Bronchial epithelial cell (primary cell): ENCODE data around the gene BICDL1. TPM values are rescaled to one million over a fixed set of nuclear protein-coding genes. Genes with fewer than 3 reads are reported as not detected.

Experiments used
- DNase-seq: peaks from one replicate; pipeline ENCODE4 v3.0.0-alpha.2; 2010; ENCODE audit warnings: low read depth
- FAIRE-seq: peaks from 2 replicates; lab custom pipeline; 2011; peaks lifted over from hg19 to GRCh38; lab: Jason Lieb, UNC
- H3K27me3 ChIP-seq: 2 replicates; pipeline ENCODE4 v1.5.1; 2011; ENCODE audit warnings: low read length; ENCODE audit not compliant: control insufficient read depth, insufficient read depth
- H3K36me3 ChIP-seq: 2 replicates; pipeline ENCODE4 v1.5.1; 2011; ENCODE audit warnings: low read length; ENCODE audit not compliant: control insufficient read depth, insufficient read depth
- H3K4me3 ChIP-seq: 2 replicates; pipeline ENCODE4 v1.5.1; 2011; ENCODE audit warnings: mild to moderate bottlenecking, low read depth, low read length, control low read depth
- CTCF ChIP-seq: IDR thresholded peaks from 2 replicates; pipeline ENCODE4 v1.5.1; 2011; ENCODE audit warnings: mild to moderate bottlenecking, moderate library complexity, low read length, control low read depth, inconsistent platforms; ENCODE audit not compliant: insufficient read depth, severe bottlenecking
- total RNA-seq: library from RNA; depleted of rRNA; stranded (reverse); fragments of >200 nt; gene quantifications from 2 replicates; pipeline ENCODE4 v1.2.1, GENCODE V29; 2014

The BICDL1 gene
- total RNA-seq, 1 donor from 2014 or later = 10.8 TPM

DNA sequence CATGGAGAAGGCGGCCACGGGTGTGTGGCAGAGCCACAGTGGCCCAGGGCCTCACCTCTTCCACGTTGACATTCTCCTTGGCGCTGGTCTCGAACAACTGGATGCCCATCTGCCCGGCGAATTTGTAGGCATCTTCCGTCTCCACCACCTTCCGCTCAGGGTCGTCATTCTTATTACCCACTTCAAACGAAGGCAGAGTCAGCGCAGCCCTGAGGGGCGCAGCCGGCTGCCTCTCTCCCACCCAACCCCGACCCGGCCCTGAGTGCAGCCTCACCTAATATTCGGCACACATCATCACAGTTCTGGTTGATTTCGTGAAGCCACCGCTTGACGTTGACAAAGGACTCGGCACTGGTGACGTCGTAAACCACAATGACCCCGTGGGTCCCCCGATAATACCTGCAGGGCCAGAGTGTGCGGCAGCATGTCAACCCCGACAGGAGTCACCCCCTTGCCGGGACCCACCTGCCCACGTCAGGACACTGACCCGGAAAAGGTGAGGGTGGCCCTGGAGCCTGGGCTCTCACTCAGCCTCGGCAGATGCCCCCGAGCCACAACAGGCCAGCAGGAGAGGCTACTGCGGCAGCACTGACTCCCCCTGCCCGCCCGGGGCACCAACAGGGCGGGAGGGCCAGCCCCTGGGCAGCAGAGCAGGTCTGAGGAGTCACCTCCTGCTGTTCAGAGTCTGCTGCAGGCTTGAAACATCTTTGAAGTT lies 109.9 kb downstream of the BICDL1 start:
- no peak for FAIRE-seq
- no peak for TF ChIP-seq CTCF
- H3K36me3 ChIP-seq = peaks cover 33% of the 10 kb centered on the region

GRCh38 chr12:120099738-120100137 lies 110.7 kb downstream of the BICDL1 start:
- Histone ChIP-seq H3K4me3 (no peak overlapping the region), H3K36me3 (peaks cover 32% of the 10 kb centered on the region), H3K27me3 (no peaks in the 10 kb centered on the region)
- no peak for TF ChIP-seq CTCF
- no peak for DNase-seq
- FAIRE-seq = no peak

More for the DNA sequence above, 109.9 kb downstream of the BICDL1 start:
- Histone ChIP-seq H3K27me3 (no peaks in the 10 kb centered on the region), H3K4me3 (no peak overlapping the region)
- no peak for DNase-seq

DNA sequence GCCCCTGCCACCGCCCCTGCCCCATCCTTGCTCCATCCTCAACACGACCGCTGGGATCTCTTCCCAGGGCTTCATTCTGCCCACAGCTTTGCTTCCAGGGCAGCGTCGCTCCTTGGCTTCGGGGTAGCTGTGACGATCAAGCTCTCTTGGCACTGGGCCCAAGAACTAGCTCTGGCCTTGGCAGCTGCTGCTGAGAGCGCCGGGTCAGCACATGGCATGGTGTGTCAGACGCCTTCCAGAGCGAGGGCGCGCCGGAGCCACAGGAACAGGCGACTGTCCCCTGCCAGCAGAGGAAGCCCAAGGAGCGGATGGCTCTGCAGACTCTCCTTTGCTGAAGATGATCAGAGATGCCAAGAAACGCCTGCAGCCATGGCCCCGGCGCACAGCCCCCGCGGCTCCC lies 111.6 kb downstream of the BICDL1 start:
- Histone ChIP-seq H3K4me3 (no peak overlapping the region), H3K36me3 (peaks cover 33% of the 10 kb centered on the region), H3K27me3 (no peaks in the 10 kb centered on the region)
- DNase-seq = no peak
- FAIRE-seq = no peak
- no peak for TF ChIP-seq CTCF

DNA sequence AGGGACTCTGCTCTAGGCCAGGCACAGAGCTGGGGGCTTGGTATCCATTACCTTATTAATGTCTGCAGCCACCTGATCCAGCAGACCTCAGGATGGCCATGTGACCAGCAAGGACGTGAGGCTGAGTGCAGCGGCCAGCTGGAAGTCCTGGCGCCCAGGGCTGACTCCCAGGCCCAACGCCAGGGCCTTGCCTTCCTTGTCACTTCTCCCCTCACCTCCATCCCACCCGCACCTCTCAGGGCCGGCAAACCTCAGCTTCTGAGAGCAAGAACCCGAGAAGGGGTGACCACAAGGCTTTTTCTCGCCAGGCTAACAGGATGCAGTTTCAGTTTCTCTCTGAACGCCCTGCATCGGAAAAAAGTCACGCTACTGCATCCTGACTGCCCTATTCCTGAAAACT lies 112.1 kb downstream of the BICDL1 start:
- DNase-seq (no peak), FAIRE-seq (no peak)
- TF ChIP-seq CTCF = no peak
- Histone ChIP-seq H3K4me3 (no peak overlapping the region), H3K27me3 (no peaks in the 10 kb centered on the region), H3K36me3 (peaks cover 34% of the 10 kb centered on the region)

- H3K4me3 ChIP-seq = no peak overlapping the region
- H3K27me3 ChIP-seq = no peaks in the 10 kb centered on the region
- H3K36me3 ChIP-seq = peaks cover 33% of the 10 kb centered on the region
- no peak for DNase-seq
- no peak for FAIRE-seq
- TF ChIP-seq CTCF = no peak
These were observed 112.6 kb downstream of the BICDL1 start for GRCh38 chr12:120101617-120102016.
